ENCODE measurements around the gene LHFPL6.
A peak's percentile ranks its signal among the peaks of the same experiment; 100 is the strongest.

The LHFPL6 gene

DNA sequence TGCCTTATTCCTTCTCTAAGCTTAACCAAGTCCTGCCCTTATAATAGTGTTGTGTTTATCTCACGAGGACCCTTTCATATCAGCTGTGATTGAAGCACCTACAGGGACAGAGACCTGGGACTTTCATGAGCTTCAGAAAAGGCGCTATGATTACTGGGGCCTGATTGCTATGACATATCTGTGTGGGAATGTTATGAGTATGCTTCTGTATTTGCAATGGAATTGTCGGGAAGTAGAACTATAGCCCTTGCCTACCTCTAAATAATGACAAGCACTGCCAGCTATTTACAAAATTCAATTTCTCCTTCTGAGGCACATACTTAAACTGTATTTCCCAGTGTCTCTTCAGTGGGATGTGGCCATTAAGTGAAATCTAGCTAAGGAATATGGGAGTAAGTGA lies 191.5 kb downstream of the LHFPL6 start:
- H3K27me3 Mint-ChIP-seq, result peaks cover 20% of the 10 kb centered on the region
- no peaks in the 10 kb centered on the region for H3K9me3 Mint-ChIP-seq
- H3K4me1 Mint-ChIP-seq, result no peaks in the 10 kb centered on the region
- no peaks in the 10 kb centered on the region for H3K36me3 Mint-ChIP-seq
- no peak overlapping the region for H3K27ac Mint-ChIP-seq
- H3K4me3 Mint-ChIP-seq, result no peak overlapping the region

DNA sequence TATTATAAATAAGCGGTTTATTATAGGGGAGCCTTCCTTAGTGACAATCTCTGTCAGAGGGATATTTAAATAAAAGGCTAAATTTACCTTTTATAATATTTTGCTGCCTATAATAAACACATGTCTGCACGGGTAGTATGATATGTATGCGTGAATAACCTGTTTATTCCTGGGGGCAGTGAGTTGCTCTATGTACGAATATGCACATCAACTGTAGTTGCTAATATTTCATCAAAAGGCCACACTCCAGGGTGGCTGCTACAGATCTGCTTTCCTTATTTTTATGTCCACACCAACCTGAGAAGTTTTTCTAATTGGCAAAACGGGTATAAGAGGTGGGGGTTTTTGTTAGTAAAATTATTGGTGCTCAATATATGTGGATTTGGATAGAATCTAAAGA lies 192.0 kb downstream of the LHFPL6 start:
- Mint-ChIP-seq H3K27ac (no peak overlapping the region), H3K4me1 (no peaks in the 10 kb centered on the region), H3K9me3 (no peaks in the 10 kb centered on the region), H3K27me3 (peaks cover 20% of the 10 kb centered on the region), H3K4me3 (no peak overlapping the region), H3K36me3 (no peaks in the 10 kb centered on the region)

DNA sequence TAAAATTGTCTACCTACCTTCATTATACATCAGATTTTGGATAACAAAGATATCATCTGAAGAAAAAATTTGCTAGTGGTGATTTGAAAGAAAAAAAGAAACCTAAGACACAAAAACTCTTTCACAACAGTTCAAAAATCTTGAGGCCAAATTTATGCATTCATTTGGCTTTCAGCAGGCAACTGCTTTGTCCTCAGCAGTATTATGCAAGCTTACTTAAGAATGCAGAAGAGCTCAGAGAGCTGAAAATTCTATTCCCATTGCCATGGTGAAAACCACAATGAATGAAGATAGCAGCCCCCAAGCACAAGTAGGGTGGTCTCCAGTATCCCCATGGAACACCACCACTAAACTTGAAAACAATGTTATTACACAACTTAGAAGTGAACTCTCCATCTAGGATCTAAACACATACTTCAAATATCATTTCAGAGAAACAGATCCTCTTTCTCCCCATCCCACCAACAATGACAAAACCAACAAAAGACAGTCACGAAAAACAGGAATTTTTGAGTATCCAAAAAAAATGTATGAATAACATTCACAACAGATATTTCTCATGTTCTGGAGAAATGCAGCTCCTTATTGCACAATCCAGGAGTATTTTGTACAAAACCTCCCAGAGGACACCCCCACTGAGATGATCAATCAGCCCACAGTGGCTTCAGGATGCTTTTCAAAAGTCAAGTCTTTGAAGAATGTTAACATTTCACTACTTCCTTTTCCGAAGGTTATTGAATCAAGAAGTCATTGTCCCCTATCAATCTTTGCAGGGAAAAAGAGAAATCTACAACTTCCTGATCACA lies 192.7 kb downstream of the LHFPL6 start:
- Mint-ChIP-seq H3K4me3 (no peak overlapping the region), H3K27me3 (peaks cover 20% of the 10 kb centered on the region), H3K9me3 (no peaks in the 10 kb centered on the region), H3K36me3 (no peaks in the 10 kb centered on the region), H3K27ac (no peak overlapping the region), H3K4me1 (no peaks in the 10 kb centered on the region)

DNA sequence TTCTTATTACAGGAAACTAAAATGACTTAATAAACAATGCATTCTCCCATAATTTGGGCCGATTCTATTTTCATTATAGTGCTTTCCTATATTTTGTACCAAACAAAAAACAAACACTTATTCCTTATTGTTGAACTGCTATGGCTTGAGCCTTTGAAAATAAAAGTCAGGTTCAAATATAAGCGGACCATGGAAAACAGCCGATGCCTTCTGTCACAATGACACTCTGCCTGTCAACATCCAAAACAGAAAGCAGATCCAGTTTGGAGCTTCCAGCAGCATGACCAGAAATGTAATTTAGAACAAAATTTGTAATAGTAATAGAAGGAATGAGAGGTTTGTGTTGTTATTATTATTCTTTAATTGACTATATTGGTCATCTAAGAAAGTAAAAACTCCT lies 194.5 kb downstream of the LHFPL6 start:
- H3K9me3 Mint-ChIP-seq, result no peaks in the 10 kb centered on the region
- peaks cover 9% of the 10 kb centered on the region for H3K27me3 Mint-ChIP-seq
- no peaks in the 10 kb centered on the region for H3K4me1 Mint-ChIP-seq
- H3K27ac Mint-ChIP-seq, result no peak overlapping the region
- H3K36me3 Mint-ChIP-seq, result no peaks in the 10 kb centered on the region
- no peak overlapping the region for H3K4me3 Mint-ChIP-seq

DNA sequence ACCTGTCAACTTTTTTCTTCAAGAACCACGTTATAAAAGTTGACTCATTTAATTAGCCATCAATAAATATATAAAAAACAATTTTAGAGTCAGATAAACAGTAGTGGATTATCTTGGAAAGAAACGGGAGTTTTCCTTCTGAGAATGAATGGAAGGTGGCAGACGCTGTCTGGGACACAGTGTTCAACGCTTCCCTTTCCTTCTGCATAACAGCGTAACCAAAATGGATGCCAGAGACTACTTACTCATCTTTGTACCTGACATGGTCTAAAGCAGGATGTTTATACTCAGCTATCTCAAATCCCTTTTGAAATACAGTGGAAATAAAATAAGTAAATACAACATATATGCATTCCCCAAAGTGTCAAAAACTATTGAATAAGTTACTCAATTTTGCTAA lies 195.2 kb downstream of the LHFPL6 start:
- Mint-ChIP-seq H3K4me1 (no peaks in the 10 kb centered on the region), H3K27me3 (peaks cover 9% of the 10 kb centered on the region), H3K9me3 (no peaks in the 10 kb centered on the region), H3K27ac (no peak overlapping the region), H3K36me3 (no peaks in the 10 kb centered on the region), H3K4me3 (no peak overlapping the region)

- Mint-ChIP-seq H3K36me3 (no peaks in the 10 kb centered on the region), H3K4me3 (no peak overlapping the region), H3K27ac (no peak overlapping the region), H3K9me3 (no peaks in the 10 kb centered on the region), H3K27me3 (peaks cover 9% of the 10 kb centered on the region), H3K4me1 (no peaks in the 10 kb centered on the region)
Observed at GRCh38 chr13:39407138-39407537, 195.9 kb downstream of the LHFPL6 start.

- Mint-ChIP-seq H3K4me1 (no peaks in the 10 kb centered on the region), H3K27me3 (peaks cover 9% of the 10 kb centered on the region), H3K36me3 (no peaks in the 10 kb centered on the region), H3K27ac (no peak overlapping the region), H3K4me3 (no peak overlapping the region), H3K9me3 (no peaks in the 10 kb centered on the region)
Observed at GRCh38 chr13:39406688-39407087, 196.3 kb downstream of the LHFPL6 start.

DNA sequence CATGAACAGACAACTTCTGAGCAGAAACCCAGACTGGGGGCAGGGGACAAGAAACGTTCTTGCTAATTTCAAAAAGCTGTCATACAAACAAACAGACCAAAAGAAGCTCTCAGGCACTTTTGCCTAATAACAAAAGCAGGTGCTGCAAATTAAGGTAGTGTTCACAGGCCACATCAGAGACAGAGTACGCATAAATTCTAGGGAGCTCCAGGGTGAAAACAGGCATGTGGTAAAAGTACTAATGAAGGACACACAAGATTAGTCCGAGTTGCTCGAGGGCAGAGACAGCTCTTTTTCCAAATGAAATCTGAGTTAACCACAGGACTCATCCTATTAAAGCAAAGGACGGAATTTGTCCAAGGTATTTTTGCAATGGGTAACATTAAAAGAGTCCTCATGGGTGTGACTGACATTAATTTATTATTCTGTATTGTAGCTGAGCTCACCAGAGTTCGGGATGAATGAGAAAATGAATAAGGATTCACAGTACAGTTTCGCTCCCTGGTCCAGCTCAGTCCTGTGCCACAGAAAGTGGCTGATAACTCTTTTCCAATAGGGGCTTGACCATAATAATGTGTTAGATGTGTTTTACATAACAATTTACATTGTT lies 197.3 kb downstream of the LHFPL6 start:
- Mint-ChIP-seq H3K4me3 (no peak overlapping the region), H3K36me3 (no peaks in the 10 kb centered on the region), H3K27ac (no peak overlapping the region), H3K4me1 (no peaks in the 10 kb centered on the region), H3K9me3 (no peaks in the 10 kb centered on the region), H3K27me3 (peaks cover 7% of the 10 kb centered on the region)

- H3K27me3 Mint-ChIP-seq, result peaks cover 3% of the 10 kb centered on the region
- H3K4me3 Mint-ChIP-seq, result no peak overlapping the region
- H3K36me3 Mint-ChIP-seq, result no peaks in the 10 kb centered on the region
- no peaks in the 10 kb centered on the region for H3K9me3 Mint-ChIP-seq
- no peak overlapping the region for H3K27ac Mint-ChIP-seq
- no peaks in the 10 kb centered on the region for H3K4me1 Mint-ChIP-seq
Observed at GRCh38 chr13:39405107-39405506, 197.9 kb downstream of the LHFPL6 start.

DNA sequence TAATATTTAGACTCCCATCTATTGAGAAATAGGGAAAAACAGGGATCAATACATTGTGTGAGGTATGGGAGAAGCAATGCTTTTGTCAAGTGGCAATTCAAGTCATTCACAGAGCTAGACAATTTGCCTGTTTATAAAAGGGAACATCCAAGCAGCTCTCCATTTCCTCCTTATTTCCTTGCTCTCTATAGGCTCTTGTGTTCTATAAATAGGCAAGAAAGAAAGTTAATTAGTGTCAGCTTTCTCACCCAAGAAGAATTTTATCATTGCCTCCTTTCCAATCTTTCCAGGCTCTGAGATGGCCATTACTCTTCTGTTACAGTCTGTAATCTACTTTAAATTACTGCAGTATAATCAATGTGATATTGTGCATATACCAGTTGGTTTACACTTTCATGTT lies 199.9 kb downstream of the LHFPL6 start:
- no peak overlapping the region for H3K4me3 Mint-ChIP-seq
- no peak overlapping the region for H3K27ac Mint-ChIP-seq
- no peaks in the 10 kb centered on the region for H3K9me3 Mint-ChIP-seq
- H3K36me3 Mint-ChIP-seq, result no peaks in the 10 kb centered on the region
- H3K27me3 Mint-ChIP-seq, result peaks cover 3% of the 10 kb centered on the region
- H3K4me1 Mint-ChIP-seq, result no peaks in the 10 kb centered on the region

DNA sequence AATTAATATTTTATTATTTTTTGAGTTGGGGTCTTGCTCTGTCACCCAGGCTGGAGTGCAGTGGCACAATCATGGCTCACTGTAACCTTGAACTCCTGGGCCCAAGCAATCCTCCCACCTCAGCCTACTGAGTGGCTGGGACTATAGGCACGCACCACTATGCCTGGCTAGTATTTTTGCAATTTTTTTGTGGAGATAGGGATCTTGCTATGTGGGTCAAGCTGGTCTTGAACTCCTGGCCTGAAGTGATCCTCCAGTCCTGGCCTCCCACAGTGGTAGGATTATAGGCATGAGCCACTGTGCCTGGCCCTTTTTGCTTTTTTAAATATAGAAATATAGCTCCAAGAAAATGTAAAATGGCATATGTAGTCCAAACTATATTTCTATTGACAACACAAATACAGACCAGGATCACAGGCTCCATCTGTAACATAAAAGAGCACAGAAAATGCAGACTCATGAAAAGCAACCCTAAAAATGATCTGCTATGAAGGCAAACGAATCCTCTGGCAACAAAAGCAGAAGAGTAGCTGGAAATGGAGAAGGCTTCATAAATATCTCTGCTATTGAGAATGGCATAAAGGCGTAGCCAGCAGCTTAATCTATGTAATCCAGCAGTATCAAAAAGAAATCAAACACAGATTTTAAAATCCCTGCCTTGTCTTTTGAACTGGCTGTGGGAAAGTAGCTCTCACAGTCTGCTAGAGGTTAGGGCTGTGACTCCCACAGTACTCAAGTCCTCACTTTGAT lies 200.6 kb downstream of the LHFPL6 start:
- Mint-ChIP-seq H3K27ac (no peak overlapping the region), H3K36me3 (no peaks in the 10 kb centered on the region), H3K27me3 (peaks cover 4% of the 10 kb centered on the region), H3K4me1 (no peaks in the 10 kb centered on the region), H3K4me3 (no peak overlapping the region), H3K9me3 (no peaks in the 10 kb centered on the region)

GRCh38 chr13:39401756-39402155 lies 201.2 kb downstream of the LHFPL6 start:
- Mint-ChIP-seq H3K27ac (no peak overlapping the region), H3K36me3 (no peaks in the 10 kb centered on the region), H3K4me1 (no peaks in the 10 kb centered on the region), H3K27me3 (peaks cover 1% of the 10 kb centered on the region), H3K9me3 (no peaks in the 10 kb centered on the region), H3K4me3 (no peak overlapping the region)

- no peak overlapping the region for H3K4me3 Mint-ChIP-seq
- H3K4me1 Mint-ChIP-seq, result no peaks in the 10 kb centered on the region
- H3K36me3 Mint-ChIP-seq, result no peaks in the 10 kb centered on the region
- no peak overlapping the region for H3K27ac Mint-ChIP-seq
- H3K9me3 Mint-ChIP-seq, result no peaks in the 10 kb centered on the region
- peaks cover 1% of the 10 kb centered on the region for H3K27me3 Mint-ChIP-seq
Observed at GRCh38 chr13:39401046-39401705, 201.8 kb downstream of the LHFPL6 start.

- Mint-ChIP-seq H3K36me3 (no peaks in the 10 kb centered on the region), H3K9me3 (no peaks in the 10 kb centered on the region), H3K27me3 (peaks cover 1% of the 10 kb centered on the region), H3K27ac (peak overlapping the region; percentile 8), H3K4me1 (no peaks in the 10 kb centered on the region), H3K4me3 (no peak overlapping the region)
Observed at GRCh38 chr13:39399102-39399501, 203.9 kb downstream of the LHFPL6 start.

- Mint-ChIP-seq H3K27ac (no peak overlapping the region), H3K36me3 (no peaks in the 10 kb centered on the region), H3K9me3 (no peaks in the 10 kb centered on the region), H3K4me3 (no peak overlapping the region), H3K27me3 (peaks cover 1% of the 10 kb centered on the region), H3K4me1 (no peaks in the 10 kb centered on the region)
Observed at GRCh38 chr13:39397896-39398265, 205.1 kb downstream of the LHFPL6 start.
